GM12865 (cell line): Measurements from ENCODE around the gene GID8.

Source experiments
- DNase-seq: peaks from one replicate; pipeline ENCODE4 v3.0.0; 2010; ENCODE audit warnings: low read depth
- H3K4me3 ChIP-seq: 2 replicates; pipeline ENCODE4 v1.5.1; 2011; ENCODE audit warnings: mild to moderate bottlenecking, low read depth, low read length, control low read depth
- CTCF ChIP-seq: IDR thresholded peaks from 2 replicates; pipeline ENCODE4 v1.5.1; 2011; ENCODE audit warnings: low read length, control low read depth, low read depth, inconsistent platforms; ENCODE audit not compliant: insufficient read depth; ENCODE audit errors: missing control alignments

GID8 gene

GRCh38 chr20:62892348-62893304 lies 45.3 kb upstream of the GID8 start:
- no peak for DNase-seq

GRCh38 chr20:62893700-62894099 lies 44.2 kb upstream of the GID8 start:
- DNase-seq = no peak
- H3K4me3 ChIP-seq = no peak overlapping the region
- TF ChIP-seq CTCF = no peak

More at GRCh38 chr20:62892348-62893304, 45.3 kb upstream of the GID8 start:
- H3K4me3 ChIP-seq = no peak overlapping the region
- no peak for TF ChIP-seq CTCF

GRCh38 chr20:62894261-62894660 lies 43.7 kb upstream of the GID8 start:
- TF ChIP-seq CTCF = no peak
- no peak overlapping the region for H3K4me3 ChIP-seq
- DNase-seq = no peak

- no peak for DNase-seq
- no peak for TF ChIP-seq CTCF
- no peak overlapping the region for H3K4me3 ChIP-seq
These were observed 42.4 kb upstream of the GID8 start for GRCh38 chr20:62895539-62895938.

GRCh38 chr20:62896526-62896925 lies 41.4 kb upstream of the GID8 start:
- TF ChIP-seq CTCF = no peak
- no peak overlapping the region for H3K4me3 ChIP-seq
- no peak for DNase-seq

- TF ChIP-seq CTCF = no peak
- H3K4me3 ChIP-seq = no peak overlapping the region
- DNase-seq = no peak
These were observed 40.3 kb upstream of the GID8 start for GRCh38 chr20:62897666-62898065.
